Measurements from ENCODE around the gene SDK2. TPM values are rescaled to one million over a fixed set of nuclear protein-coding genes. Genes with fewer than 3 reads are reported as not detected.

SDK2 gene
- total RNA-seq, 1 experiment from 2014 or later, result 0.67 TPM

- Histone ChIP-seq H3K4me1 (ENCODE audit: insufficient read depth, low read length, poor library complexity, severe bottlenecking) (no peaks in the 10 kb centered on the region), H3K27me3 (replicated peaks; ENCODE audit: insufficient read depth, low read depth, low read length, poor library complexity) (no peaks in the 10 kb centered on the region), H3K4me3 (ENCODE audit: low read depth, low read length, poor library complexity, severe bottlenecking) (no peak overlapping the region), H3K27ac (ENCODE audit: low read depth, low read length, poor library complexity, severe bottlenecking) (no peak overlapping the region), H3K36me3 (ENCODE audit: insufficient read depth, low read length, poor library complexity, severe bottlenecking) (no peaks in the 10 kb centered on the region), H3K9me3 (ENCODE audit: low read depth, low read length, poor library complexity, severe bottlenecking) (no peaks in the 10 kb centered on the region)
- intact Hi-C loops (cut with micrococcal nuclease; ENCODE audit: unreplicated experiment), result no loop called here
- no peak for TF ChIP-seq EZH2 (IDR thresholded peaks at IDR 0.05; ENCODE audit: borderline replicate concordance, low read depth, low read length, poor library complexity, severe bottlenecking)
- TF ChIP-seq CTCF (conservative IDR thresholded peaks at IDR 0.05; ENCODE audit: low read depth, low read length), result no peak
- BruUV-seq (replicated peaks), result no TSS peak
- CTCF ChIA-PET, result no interaction called here
- no peak for DNase-seq (ENCODE audit: low spot score)
- POLR2A ChIA-PET (ENCODE audit: low non-redundant PET), result no interaction called here
Measured at GRCh38 chr17:73324160-73324475, 320.1 kb downstream of the SDK2 start.

DNA sequence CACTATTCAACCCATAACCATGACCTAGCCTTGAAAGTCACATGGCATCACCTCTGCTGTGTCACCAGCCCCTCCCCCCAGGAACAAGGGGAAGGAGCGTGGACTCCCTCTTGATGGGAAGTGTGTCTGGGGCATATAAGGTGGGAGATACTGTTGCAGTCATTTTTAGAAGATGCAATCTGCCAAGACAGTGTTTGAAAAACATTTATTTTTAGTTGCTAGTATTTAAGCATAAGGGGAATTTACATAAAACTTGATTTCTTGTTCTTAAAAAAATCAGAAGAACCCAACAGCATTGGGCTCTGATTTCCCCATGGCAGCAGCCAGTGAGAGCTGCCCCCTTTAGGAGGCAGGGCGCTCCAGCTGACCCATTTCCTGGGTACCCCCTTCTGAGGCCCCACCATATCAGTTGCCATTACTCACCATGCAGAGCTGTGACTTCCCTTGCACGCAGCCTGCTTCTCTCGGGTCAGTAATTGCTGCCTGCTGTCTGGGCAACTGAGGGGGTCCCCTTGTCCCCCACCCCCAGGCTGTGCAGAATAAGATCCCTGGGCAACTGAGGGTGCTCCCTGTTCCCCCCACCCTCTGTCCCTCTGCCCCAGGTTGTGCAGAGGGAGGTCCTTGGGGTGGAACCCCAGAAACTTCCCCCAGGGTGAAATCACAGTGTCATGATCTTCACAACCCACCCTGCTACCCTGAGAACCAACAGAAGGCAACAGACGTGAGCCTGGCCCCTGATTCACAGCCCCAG, 320.7 kb downstream of the SDK2 start:
- BruUV-seq (replicated peaks), result no TSS peak
- ChIA-PET POLR2A (ENCODE audit: low non-redundant PET) (interaction anchor here (0.7 kb wide), 1 partner anchor 1765 kb away, joined by 3 read pairs; no protein-coding TSS in a partner anchor), CTCF (no interaction called here)
- no peaks in the 10 kb centered on the region for H3K4me1 ChIP-seq (ENCODE audit: insufficient read depth, low read length, poor library complexity, severe bottlenecking)
- TF ChIP-seq EZH2 (IDR thresholded peaks at IDR 0.05; ENCODE audit: borderline replicate concordance, low read depth, low read length, poor library complexity, severe bottlenecking) (no peak), CTCF (conservative IDR thresholded peaks at IDR 0.05; ENCODE audit: low read depth, low read length) (no peak)
- H3K36me3 ChIP-seq (ENCODE audit: insufficient read depth, low read length, poor library complexity, severe bottlenecking), result no peaks in the 10 kb centered on the region
- H3K27ac ChIP-seq (ENCODE audit: low read depth, low read length, poor library complexity, severe bottlenecking), result no peak overlapping the region
- intact Hi-C loops (cut with micrococcal nuclease; ENCODE audit: unreplicated experiment), result no loop called here
- no peak for DNase-seq (ENCODE audit: low spot score)
- H3K27me3 ChIP-seq (replicated peaks; ENCODE audit: insufficient read depth, low read depth, low read length, poor library complexity), result no peaks in the 10 kb centered on the region
- no peak overlapping the region for H3K4me3 ChIP-seq (ENCODE audit: low read depth, low read length, poor library complexity, severe bottlenecking)
- no peaks in the 10 kb centered on the region for H3K9me3 ChIP-seq (ENCODE audit: low read depth, low read length, poor library complexity, severe bottlenecking)

DNA sequence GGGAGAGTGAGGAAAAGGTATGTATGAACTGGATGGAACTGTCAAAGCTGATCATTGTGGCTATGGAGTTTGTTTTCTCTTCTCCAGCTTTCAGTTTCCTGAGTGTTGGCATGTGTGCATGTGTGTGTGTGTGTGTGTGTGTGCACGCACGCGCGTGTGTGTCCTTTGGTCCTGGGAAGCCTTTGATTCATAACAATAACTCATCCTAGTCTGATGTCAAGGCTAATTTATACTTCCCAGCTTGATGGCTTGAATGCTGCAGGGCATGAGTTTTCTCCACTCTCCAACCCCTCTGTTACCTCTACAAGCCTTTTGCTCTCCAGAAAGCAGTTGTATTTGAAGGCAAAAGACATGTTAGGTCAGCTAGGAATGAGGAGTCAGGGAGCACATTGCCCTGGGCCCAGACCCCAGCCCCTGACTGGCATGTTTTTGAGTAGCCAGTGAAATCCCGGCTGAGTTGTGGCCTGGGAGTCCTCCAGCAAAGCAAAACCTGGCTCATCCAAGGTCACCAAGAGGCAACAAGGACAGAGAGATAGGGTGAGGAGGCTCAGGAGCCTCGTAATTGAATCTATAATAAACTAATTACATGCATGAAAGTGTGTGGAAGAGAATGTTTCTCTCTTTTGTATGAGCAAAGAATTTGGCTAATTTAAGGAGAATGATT, 323.5 kb downstream of the SDK2 start:
- CTCF ChIA-PET, result no interaction called here
- no peak for DNase-seq (ENCODE audit: low spot score)
- H3K27ac ChIP-seq (ENCODE audit: low read depth, low read length, poor library complexity, severe bottlenecking), result no peak overlapping the region

More for the DNA sequence above, 323.5 kb downstream of the SDK2 start:
- H3K4me1 ChIP-seq (ENCODE audit: insufficient read depth, low read length, poor library complexity, severe bottlenecking), result no peaks in the 10 kb centered on the region
- no peaks in the 10 kb centered on the region for H3K9me3 ChIP-seq (ENCODE audit: low read depth, low read length, poor library complexity, severe bottlenecking)
- H3K27me3 ChIP-seq (replicated peaks; ENCODE audit: insufficient read depth, low read depth, low read length, poor library complexity), result no peaks in the 10 kb centered on the region
- POLR2A ChIA-PET (ENCODE audit: low non-redundant PET), result no interaction called here
- H3K36me3 ChIP-seq (ENCODE audit: insufficient read depth, low read length, poor library complexity, severe bottlenecking), result no peaks in the 10 kb centered on the region
- intact Hi-C loops (cut with micrococcal nuclease; ENCODE audit: unreplicated experiment), result no loop called here
- TF ChIP-seq CTCF (conservative IDR thresholded peaks at IDR 0.05; ENCODE audit: low read depth, low read length), result no peak
- no peak for TF ChIP-seq EZH2 (IDR thresholded peaks at IDR 0.05; ENCODE audit: borderline replicate concordance, low read depth, low read length, poor library complexity, severe bottlenecking)
- BruUV-seq (replicated peaks), result no TSS peak
- no peak overlapping the region for H3K4me3 ChIP-seq (ENCODE audit: low read depth, low read length, poor library complexity, severe bottlenecking)
